A673 (cell line): ENCODE data around the gene LARP1.

ENCODE experiments used
- EZH2 ChIP-seq: fragments of 200-600 bp; sonication (generic); IDR thresholded peaks from 2 replicates; pipeline ENCODE4 v1.6.1; 2017; ENCODE audit warnings: borderline replicate concordance, low read depth, mild to moderate bottlenecking, mixed read lengths, antibody characterized with exemption, low read length; ENCODE audit not compliant: poor library complexity, severe bottlenecking
- TF ChIP-seq, protein P1 (sequence below): fragments of 300-800, 200-600 bp; sonication (generic); conservative IDR thresholded peaks from 2 replicates; pipeline ENCODE4 v1.5.1; 2017; ENCODE audit warnings: low read depth, mild to moderate bottlenecking, antibody characterized with exemption, low read length, moderate library complexity, mixed read lengths

DNA sequence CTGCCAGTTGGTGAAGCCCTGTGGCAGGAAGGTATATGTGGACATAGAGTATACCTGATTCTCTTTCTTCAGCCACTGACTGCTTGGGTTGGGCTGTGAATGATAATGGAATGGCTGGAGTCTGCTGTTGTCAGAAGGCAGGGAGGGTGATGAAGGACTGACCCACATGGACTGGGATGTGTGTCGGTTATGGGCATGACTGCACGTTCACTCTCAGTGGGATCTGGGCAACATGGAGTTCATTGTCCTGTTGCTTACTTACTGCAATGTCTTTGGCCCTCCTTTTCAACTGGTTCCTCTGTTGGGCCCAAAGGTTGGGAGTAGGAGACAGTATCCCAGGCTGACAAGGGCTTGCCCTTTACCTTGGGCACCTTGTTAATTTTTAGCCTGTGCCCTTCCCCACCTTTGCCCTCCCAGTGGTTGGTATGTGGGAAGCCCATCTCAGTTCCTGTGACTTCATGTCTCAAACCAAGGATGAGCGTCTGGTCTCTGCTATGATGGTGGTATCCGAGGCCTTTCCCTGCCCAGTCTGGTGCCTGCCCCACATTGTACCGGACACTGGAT lies 60.6 kb downstream of the LARP1 start:
- TF ChIP-seq, protein P1, sequence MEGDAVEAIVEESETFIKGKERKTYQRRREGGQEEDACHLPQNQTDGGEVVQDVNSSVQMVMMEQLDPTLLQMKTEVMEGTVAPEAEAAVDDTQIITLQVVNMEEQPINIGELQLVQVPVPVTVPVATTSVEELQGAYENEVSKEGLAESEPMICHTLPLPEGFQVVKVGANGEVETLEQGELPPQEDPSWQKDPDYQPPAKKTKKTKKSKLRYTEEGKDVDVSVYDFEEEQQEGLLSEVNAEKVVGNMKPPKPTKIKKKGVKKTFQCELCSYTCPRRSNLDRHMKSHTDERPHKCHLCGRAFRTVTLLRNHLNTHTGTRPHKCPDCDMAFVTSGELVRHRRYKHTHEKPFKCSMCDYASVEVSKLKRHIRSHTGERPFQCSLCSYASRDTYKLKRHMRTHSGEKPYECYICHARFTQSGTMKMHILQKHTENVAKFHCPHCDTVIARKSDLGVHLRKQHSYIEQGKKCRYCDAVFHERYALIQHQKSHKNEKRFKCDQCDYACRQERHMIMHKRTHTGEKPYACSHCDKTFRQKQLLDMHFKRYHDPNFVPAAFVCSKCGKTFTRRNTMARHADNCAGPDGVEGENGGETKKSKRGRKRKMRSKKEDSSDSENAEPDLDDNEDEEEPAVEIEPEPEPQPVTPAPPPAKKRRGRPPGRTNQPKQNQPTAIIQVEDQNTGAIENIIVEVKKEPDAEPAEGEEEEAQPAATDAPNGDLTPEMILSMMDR: no peak
- TF ChIP-seq EZH2: no peak
